H1 (cell line): Measurements from ENCODE around the gene FN3KRP. TPM values are rescaled to one million over a fixed set of nuclear protein-coding genes. Genes with fewer than 3 reads are reported as not detected.

Source experiments
- CTCF ChIA-PET: fragments of 300-600 bp; sonication (Branson Sonifier 250); formaldehyde crosslinking; loops from one replicate; lab custom pipeline; 2021; ENCODE audit not compliant: partially characterized antibody; lab: Charles Lee
- POLR2A ChIA-PET: fragments of 300-600 bp; sonication (Branson Sonifier 250); formaldehyde crosslinking; loops from one replicate; lab custom pipeline; 2021; ENCODE audit warnings: inconsistent platforms; ENCODE audit not compliant: partially characterized antibody; lab: Charles Lee
- DNase-seq, 2 experiments: peaks; one replicate each; pipeline versions ENCODE4 v3.0.0 to v3.0.0-alpha.2; 2010 to 2022; ENCODE audit warnings: low spot score in 2 of 2, low read depth in 1 of 2, mixed read lengths in 1 of 2
- FAIRE-seq: peaks from 2 replicates; lab custom pipeline; 2011; peaks lifted over from hg19 to GRCh38; lab: Jason Lieb, UNC
- H2AFZ ChIP-seq: 2 replicates; pipeline ENCODE4 v1.8.1; 2012; ENCODE audit warnings: low read length, inconsistent platforms
- H2AK5ac ChIP-seq: 2 replicates; pipeline ENCODE4 v1.6.1; 2013; ENCODE audit warnings: low read depth, low read length
- H2BK120ac ChIP-seq: replicated peaks from 2 replicates; pipeline ENCODE3; 2013; ENCODE audit warnings: low read depth, low read length, inconsistent platforms
- H2BK12ac ChIP-seq: 2 replicates; pipeline ENCODE4 v1.6.1; 2013; ENCODE audit warnings: low read depth, low read length
- H2BK15ac ChIP-seq: 2 replicates; pipeline ENCODE4 v1.6.1; 2013; ENCODE audit warnings: low read length
- H2BK20ac ChIP-seq: 2 replicates; pipeline ENCODE4 v1.6.1; 2013; ENCODE audit warnings: low read length
- H2BK5ac ChIP-seq: 2 replicates; pipeline ENCODE4 v1.6.1; 2013; ENCODE audit warnings: low read depth, low read length
- H3K14ac ChIP-seq: 2 replicates; pipeline ENCODE4 v1.6.1; 2013; ENCODE audit warnings: inconsistent platforms; ENCODE audit not compliant: insufficient read length
- H3K18ac ChIP-seq: 2 replicates; pipeline ENCODE4 v1.6.1; 2013; ENCODE audit warnings: low read length; ENCODE audit errors: extremely low read depth
- H3K23ac ChIP-seq: 2 replicates; pipeline ENCODE4 v1.6.1; 2013; ENCODE audit warnings: inconsistent platforms; ENCODE audit not compliant: insufficient read length
- H3K23me2 ChIP-seq: 2 replicates; pipeline ENCODE4 v1.6.1; 2013; ENCODE audit warnings: low read depth, low read length
- H3K27ac ChIP-seq: 2 replicates; pipeline ENCODE4 v1.6.1; 2011; ENCODE audit warnings: low read depth, low read length, inconsistent platforms
- H3K27me3 ChIP-seq, 4 experiments: replicated peaks in 1 of 4; 1 replicate in 1 of 4; 2 replicates in 3 of 4; pipeline versions ENCODE4 v1.6.1 to v1.8.1; 2011 to 2013; ENCODE audit warnings: low read length in 3 of 4, mild to moderate bottlenecking in 3 of 4, inconsistent platforms in 2 of 4, mixed read lengths in 2 of 4, moderate library complexity in 1 of 4; ENCODE audit not compliant: control insufficient read depth in 3 of 4, insufficient read depth in 3 of 4; ENCODE audit errors: extremely low read depth in 1 of 4
- H3K36me3 ChIP-seq, 4 experiments: 2 replicates each; pipeline versions ENCODE4 v1.6.1 to v1.8.1; 2011 to 2013; ENCODE audit warnings: mild to moderate bottlenecking in 4 of 4, low read length in 3 of 4, moderate library complexity in 2 of 4, control low read depth in 1 of 4, inconsistent platforms in 1 of 4; ENCODE audit not compliant: insufficient read depth in 4 of 4, control insufficient read depth in 2 of 4
- H3K4ac ChIP-seq: replicated peaks from 2 replicates; pipeline ENCODE3; 2013; ENCODE audit warnings: low read length, low read depth, mixed read lengths, inconsistent platforms; ENCODE audit not compliant: insufficient read length
- H3K4me1 ChIP-seq, 4 experiments: replicated peaks in 1 of 4; 1 replicate in 1 of 4; 2 replicates in 3 of 4; pipeline versions ENCODE4 v1.6.1 to v1.8.1; 2011 to 2013; ENCODE audit warnings: low read length in 3 of 4, inconsistent platforms in 2 of 4, mixed read lengths in 1 of 4; ENCODE audit not compliant: insufficient read depth in 4 of 4, control insufficient read depth in 3 of 4
- H3K4me2 ChIP-seq, 2 experiments: 2 replicates each; pipeline versions ENCODE4 v1.6.1 to v1.8.1; 2011 to 2013; ENCODE audit warnings: low read depth in 2 of 2, low read length in 2 of 2, control low read depth in 1 of 2, inconsistent platforms in 1 of 2, mild to moderate bottlenecking in 1 of 2; ENCODE audit not compliant: insufficient read depth in 1 of 2
- H3K4me3 ChIP-seq, 4 experiments: fragments of 200-600, 300-600 bp in 1 of 4; sonication (generic), shearing (Covaris generic), sonication (Bioruptor Twin) in 1 of 4; 2 replicates each; pipeline versions ENCODE4 v1.5.1 to v1.8.1; 2011 to 2016; ENCODE audit warnings: low read length in 4 of 4, low read depth in 3 of 4, control low read depth in 2 of 4, inconsistent platforms in 2 of 4, mild to moderate bottlenecking in 2 of 4, mixed read lengths in 1 of 4, moderate library complexity in 1 of 4; ENCODE audit not compliant: insufficient read depth in 2 of 4; ENCODE audit errors: extremely low read depth in 1 of 4
- H3K56ac ChIP-seq: replicated peaks from 2 replicates; pipeline ENCODE3; 2013; ENCODE audit warnings: low read depth, mild to moderate bottlenecking, mixed read lengths, low read length, inconsistent platforms; ENCODE audit not compliant: insufficient read length
- H3K79me1 ChIP-seq: 2 replicates; pipeline ENCODE4 v1.6.1; 2013; ENCODE audit warnings: low read depth, low read length, control low read depth
- H3K79me2 ChIP-seq, 2 experiments: 2 replicates each; pipeline versions ENCODE4 v1.6.1 to v1.8.1; 2012 to 2013; ENCODE audit warnings: low read length in 2 of 2, mild to moderate bottlenecking in 2 of 2, inconsistent platforms in 1 of 2; ENCODE audit not compliant: insufficient read depth in 2 of 2, control insufficient read depth in 1 of 2
- H3K9ac ChIP-seq, 4 experiments: replicated peaks in 1 of 4; 1 replicate in 1 of 4; 2 replicates in 3 of 4; pipeline versions ENCODE4 v1.6.1 to v1.8.1; 2011 to 2013; ENCODE audit warnings: low read depth in 3 of 4, low read length in 3 of 4, control low read depth in 2 of 4, mild to moderate bottlenecking in 2 of 4, moderate library complexity in 2 of 4, inconsistent platforms in 1 of 4; ENCODE audit errors: extremely low read depth in 1 of 4
- H3K9me3 ChIP-seq, 2 experiments: 2 replicates each; pipeline versions ENCODE4 v1.6.1 to v1.8.1; 2012 to 2013; ENCODE audit warnings: mild to moderate bottlenecking in 2 of 2, moderate library complexity in 2 of 2, control low read depth in 1 of 2, inconsistent platforms in 1 of 2, low read depth in 1 of 2, low read length in 1 of 2, mixed read lengths in 1 of 2; ENCODE audit not compliant: insufficient read depth in 2 of 2
- H4K20me1 ChIP-seq, 2 experiments: replicated peaks in 1 of 2; 2 replicates each; pipeline versions ENCODE3 to v1.8.1; 2011 to 2013; ENCODE audit warnings: inconsistent platforms in 2 of 2, low read length in 2 of 2, mild to moderate bottlenecking in 1 of 2; ENCODE audit not compliant: insufficient read depth in 2 of 2, control insufficient read depth in 1 of 2
- H4K5ac ChIP-seq: 2 replicates; pipeline ENCODE4 v1.6.1; 2013; ENCODE audit warnings: low read length, low read depth, mixed read lengths, inconsistent platforms; ENCODE audit not compliant: insufficient read length
- H4K8ac ChIP-seq: 2 replicates; pipeline ENCODE4 v1.8.0; 2013; ENCODE audit warnings: mild to moderate bottlenecking, moderate library complexity, low read length, inconsistent platforms; ENCODE audit not compliant: insufficient read depth; ENCODE audit errors: extremely low read depth
- H4K91ac ChIP-seq: replicated peaks from 2 replicates; pipeline ENCODE3; 2013; ENCODE audit warnings: low read length, mixed read lengths, inconsistent platforms; ENCODE audit not compliant: insufficient read length
- SP2 ChIP-seq: IDR thresholded peaks from 2 replicates; pipeline ENCODE4 v1.6.1; 2012; ENCODE audit warnings: mild to moderate bottlenecking, low read length, inconsistent platforms
- WGBS, 2 experiments: shearing (Covaris generic) in 1 of 2; methylation state at CpG; one replicate each; pipeline versions ENCODE4 v1.1.6 to v1.1.7; 2013 to 2015; ENCODE audit warnings: low lambda C conversion rate in 2 of 2, mixed read lengths in 2 of 2, inconsistent platforms in 1 of 2, low coverage in 1 of 2, missing lambda C conversion rate in 1 of 2; ENCODE audit not compliant: insufficient replicate concordance in 2 of 2, insufficient coverage in 1 of 2, insufficient read length in 1 of 2; ENCODE audit errors: extremely low coverage in 1 of 2, missing lambda C conversion rate in 1 of 2; 5-methylcytosine and 5-hydroxymethylcytosine counted together
- polyA plus RNA-seq, 7 experiments: library from polyadenylated mRNA; depleted of rRNA in 3 of 7; stranded (reverse) in 5 of 7; unstranded in 2 of 7; fragments of >200 nt in 5 of 7; fragments of 200-250 nt in 2 of 7; gene quantifications; 1 replicate in 5 of 7; 2 replicates in 1 of 7; 4 replicates in 1 of 7; pipeline versions ENCODE4 v1.2.1 to v1.2.3, GENCODE V29; 2011 to 2013; ENCODE audit warnings: missing spikeins in 2 of 7, mixed read lengths in 2 of 7
- total RNA-seq: library from RNA; stranded (reverse); fragmentation: NEBNext Ultra II Directional; extraction: Animal tissue kit (Norgen Biotek cat#: 25700); gene quantifications from 2 replicates; pipeline ENCODE4 v1.2.1, GENCODE V29; 2021

Gene FN3KRP
- total and polyA plus RNA-seq, 2 of the 8 experiments (the other 6 are each of a cell fraction or from before 2014, with no cell fraction given), result 18.1 to 21.4 TPM

GRCh38 chr17:82736511-82737185 lies 20.1 kb downstream of the FN3KRP start:
- 89% methylated on average over 16 of the region's 18 CpGs; no CpG with 5 or more reads in 1 of the 2 experiments for WGBS, 2 experiments
- Histone ChIP-seq H3K14ac (no peak overlapping the region), H2BK5ac (no peak overlapping the region), H3K27ac (no peak overlapping the region), H4K91ac (no peak overlapping the region), H2BK15ac (no peak overlapping the region), H3K79me2 (no peaks in the 10 kb centered on the region), H2BK120ac (no peak overlapping the region), H2AFZ (no peak overlapping the region), H2BK12ac (no peak overlapping the region), H3K79me1 (peaks cover 2% of the 10 kb centered on the region; the same call in 1 of the 2 replicates), H3K23ac (no peak overlapping the region), H2AK5ac (no peak overlapping the region), H3K9ac (no peak overlapping the region), H3K4me2 (peak overlapping the region; percentile 2 to 68; a peak in 2 of 4 replicates), H4K20me1 (no peaks in the 10 kb centered on the region), H3K18ac (no peak overlapping the region), H4K8ac (no peak overlapping the region), H3K23me2 (peaks cover 11% of the 10 kb centered on the region; the same call in 1 of the 2 replicates), H3K9me3 (peaks cover 11 to 15% of the 10 kb centered on the region in 2 experiments), H3K36me3 (peaks cover 0 to 22% (median 15%) of the 10 kb centered on the region in 4 experiments; a peak in 7 of 8 replicates), H3K4me1 (peaks cover 0 to 2% (median under 1%) of the 10 kb centered on the region in 4 experiments; a peak in 2 of 7 replicates), H3K4ac (no peak overlapping the region), H3K4me3 (0 out of 8 replicates have a peak overlapping the region, but pooled peaks of 2 of the 4 experiments have one; percentile 74 to 77), H4K5ac (no peak overlapping the region), H2BK20ac (no peak overlapping the region), H3K27me3 (peaks cover 0 to 3% (median 0%) of the 10 kb centered on the region in 4 experiments; a peak in 2 of 7 replicates), H3K56ac (no peak overlapping the region)
- CTCF ChIA-PET, result interaction anchor here (0.8 to 1.1 kb wide), 3 partner anchors 25 to 29 kb away, joined by 3 to 5 read pairs (median 3); no protein-coding TSS in a partner anchor
- DNase-seq (no peak), FAIRE-seq (no peak)
- no peak for TF ChIP-seq SP2
- POLR2A ChIA-PET, result interaction anchor here (0.7 to 1.5 kb wide), 2 partner anchors 9 to 20 kb away, joined by 3 to 4 read pairs; partner anchors contain the start of gene FN3KRP
